HCT116 (cell line): Measurements from ENCODE around the gene INTS12. TPM values are rescaled to one million over a fixed set of nuclear protein-coding genes. Genes with fewer than 3 reads are reported as not detected.

Experiments used
- ATAC-seq: fragments of 200-7000 bp; cut with Tn5 transposase; 2 replicates; pipeline ENCODE4 v1.9.1; 2020; ENCODE audit warnings: mild to moderate bottlenecking, moderate library complexity
- BruUV-seq: library from RNA; stranded (reverse); fragments of 400-500 nt; replicated peaks from 2 replicates; lab custom pipeline; 2021; lab: Mats Ljungman, UMichigan
- CTCF ChIA-PET: fragments of 300-600 bp; sonication (Branson Sonifier 250); formaldehyde crosslinking; loops from one replicate; lab custom pipeline; 2021; ENCODE audit warnings: antibody characterized with exemption; lab: Charles Lee
- POLR2A ChIA-PET: fragments of 300-600, 350-600 bp; sonication (Branson Sonifier 250); formaldehyde crosslinking; loops from one replicate; lab custom pipeline; 2021; ENCODE audit warnings: antibody characterized with exemption; lab: Charles Lee
- RAD21 ChIA-PET, 2 experiments: fragments of 300-600 bp; sonication (Branson Sonifier 250); formaldehyde crosslinking; loops; one replicate each; lab custom pipeline; 2023; ENCODE audit warnings: low total read pairs in 2 of 2; ENCODE audit not compliant: uncharacterized antibody in 2 of 2, unreplicated experiment in 2 of 2, low non-redundant PET in 1 of 2; lab: Charles Lee
- DNase-seq: peaks from one replicate; pipeline ENCODE4 v3.0.0-alpha.2; 2010; ENCODE audit warnings: low read depth, low spot score
- H2AFZ ChIP-seq: fragments of 200-600 bp; shearing (Covaris generic), sonication (generic); 2 replicates; pipeline ENCODE4 v1.6.1; 2017; ENCODE audit warnings: low read depth, mixed run types, mixed read lengths, antibody characterized with exemption, low read length; ENCODE audit not compliant: poor library complexity, severe bottlenecking
- H3K27ac ChIP-seq: 2 replicates; pipeline ENCODE4 v1.5.1; 2012; ENCODE audit warnings: low read depth, low read length
- H3K27me3 ChIP-seq: fragments of 200-600 bp; sonication (generic); 2 replicates; pipeline ENCODE4 v1.6.1; 2016; ENCODE audit warnings: mixed run types, low read length, mixed read lengths; ENCODE audit not compliant: insufficient read depth
- H3K36me3 ChIP-seq, 2 experiments: fragments of 200-500 bp in 1 of 2; fragments of 200-600 bp in 1 of 2; sonication (Bioruptor generic) in 1 of 2; sonication (generic) in 1 of 2; 2 replicates each; pipeline versions ENCODE4 v1.5.1 to v1.6.1; 2014 to 2016; ENCODE audit warnings: low read length in 2 of 2, inconsistent platforms in 1 of 2, mixed read lengths in 1 of 2, mixed run types in 1 of 2; ENCODE audit not compliant: insufficient read depth in 2 of 2, control insufficient read depth in 1 of 2
- H3K4me1 ChIP-seq, 2 experiments: fragments of 200-600 bp in 1 of 2; sonication (generic) in 1 of 2; 2 replicates each; pipeline versions ENCODE4 v1.5.1 to v1.6.1; 2012 to 2017; ENCODE audit warnings: low read length in 2 of 2, inconsistent platforms in 1 of 2, mild to moderate bottlenecking in 1 of 2, mixed read lengths in 1 of 2, mixed run types in 1 of 2, moderate library complexity in 1 of 2; ENCODE audit not compliant: insufficient read depth in 2 of 2, control insufficient read depth in 1 of 2
- H3K4me2 ChIP-seq: fragments of 200-600 bp; sonication (generic); 2 replicates; pipeline ENCODE4 v1.6.1; 2017; ENCODE audit warnings: mixed run types, low read length, mixed read lengths
- H3K4me3 ChIP-seq, 2 experiments: fragments of 200-600 bp in 1 of 2; sonication (generic) in 1 of 2; replicated peaks in 1 of 2; 2 replicates each; pipeline ENCODE4 v1.5.1; 2011 to 2016; ENCODE audit warnings: low read length in 2 of 2, control low read depth in 1 of 2, low read depth in 1 of 2, mild to moderate bottlenecking in 1 of 2, mixed read lengths in 1 of 2, mixed run types in 1 of 2
- H3K79me2 ChIP-seq: fragments of 200-600 bp; sonication (generic); 2 replicates; pipeline ENCODE4 v1.6.1; 2017; ENCODE audit warnings: mild to moderate bottlenecking, mixed run types, low read length, moderate library complexity, mixed read lengths; ENCODE audit not compliant: insufficient read depth
- H3K9ac ChIP-seq: fragments of 200-600 bp; sonication (generic); 2 replicates; pipeline ENCODE4 v1.6.1; 2016; ENCODE audit warnings: low read length, mixed read lengths
- H3K9me2 ChIP-seq: fragments of 200-600 bp; sonication (generic), shearing (Covaris generic); 2 replicates; pipeline ENCODE4 v1.6.1; 2017; ENCODE audit warnings: mixed run types, mild to moderate bottlenecking, moderate library complexity; ENCODE audit not compliant: insufficient read depth
- H3K9me3 ChIP-seq, 2 experiments: fragments of 200-500 bp in 1 of 2; fragments of 200-600 bp in 1 of 2; sonication (Bioruptor generic) in 1 of 2; sonication (generic) in 1 of 2; 2 replicates each; pipeline ENCODE4 v1.6.1; 2014 to 2017; ENCODE audit warnings: low read length in 2 of 2, mixed read lengths in 2 of 2, inconsistent platforms in 1 of 2, low read depth in 1 of 2, mild to moderate bottlenecking in 1 of 2, mixed run types in 1 of 2, moderate library complexity in 1 of 2; ENCODE audit not compliant: control insufficient read depth in 1 of 2, insufficient read depth in 1 of 2
- H4K20me1 ChIP-seq: fragments of 200-600 bp; sonication (generic), shearing (Covaris generic); 2 replicates; pipeline ENCODE4 v1.6.1; 2017; ENCODE audit warnings: mixed run types, mild to moderate bottlenecking, moderate library complexity; ENCODE audit not compliant: insufficient read depth
- ATF3 ChIP-seq: IDR thresholded peaks from 2 replicates; pipeline ENCODE4 v1.6.1; 2012
- CBX3 ChIP-seq: IDR thresholded peaks from 2 replicates; pipeline ENCODE4 v1.6.1; 2012; ENCODE audit warnings: low read depth
- CEBPB ChIP-seq: IDR thresholded peaks from 2 replicates; pipeline ENCODE4 v1.6.1; 2012; ENCODE audit warnings: low read depth
- EGR1 ChIP-seq: IDR thresholded peaks from 2 replicates; pipeline ENCODE4 v1.6.1; 2012; ENCODE audit warnings: low read depth
- EZH2 ChIP-seq: fragments of 200-600 bp; sonication (generic); IDR thresholded peaks from 2 replicates; pipeline ENCODE4 v1.6.1; 2017; ENCODE audit warnings: antibody characterized with exemption, mixed run types
- POLR2A ChIP-seq: IDR thresholded peaks from 2 replicates; pipeline ENCODE4 v1.7.0; 2011; ENCODE audit warnings: borderline replicate concordance; ENCODE audit not compliant: insufficient read depth, insufficient read length; ENCODE audit errors: extremely low read depth
- RAD21 ChIP-seq: IDR thresholded peaks from 2 replicates; pipeline ENCODE4 v1.6.1; 2012; ENCODE audit warnings: low read depth, mild to moderate bottlenecking
- REST ChIP-seq: IDR thresholded peaks from 2 replicates; pipeline ENCODE4 v1.6.1; 2012; ENCODE audit warnings: low read depth
- SRF ChIP-seq: IDR thresholded peaks from 2 replicates; pipeline ENCODE4 v1.6.1; 2012; ENCODE audit warnings: low read depth
- YY1 ChIP-seq: IDR thresholded peaks from 2 replicates; pipeline ENCODE4 v1.6.1; 2011; ENCODE audit warnings: low read length, low read depth, moderate library complexity, mild to moderate bottlenecking; ENCODE audit not compliant: insufficient replicate concordance; ENCODE audit errors: extremely low read depth
- ZFX ChIP-seq: fragments of 450-650 bp; IDR thresholded peaks from 2 replicates; pipeline ENCODE4 v1.6.1; 2017
- ZNF274 ChIP-seq: fragments of 200-500 bp; sonication (Bioruptor generic); IDR thresholded peaks from 2 replicates; pipeline ENCODE4 v1.6.1; 2014; ENCODE audit warnings: mild to moderate bottlenecking, low read depth, low read length, inconsistent platforms
- intact Hi-C: fragments of 100-400 bp; cut with micrococcal nuclease; formaldehyde crosslinking; loops from 2 replicates; pipeline ENCODE4 v1.10.0; 2022
- total RNA-seq: library from RNA; stranded (reverse); gene quantifications from one replicate; pipeline ENCODE4 v1.2.1, GENCODE V29; 2021; ENCODE audit not compliant: unreplicated experiment
- TF ChIP-seq, protein P1 (sequence below): IDR thresholded peaks from 2 replicates; pipeline ENCODE4 v1.6.1; 2011; ENCODE audit warnings: mild to moderate bottlenecking, low read length, moderate library complexity; ENCODE audit not compliant: insufficient replicate concordance; ENCODE audit errors: extremely low read depth

The INTS12 gene
- total RNA-seq, 1 experiment from 2014 or later: 18.5 TPM

- no peak overlapping the region for H3K27ac ChIP-seq
- ATAC-seq: no peak
Observed at GRCh38 chr4:105714932-105715331, 6.4 kb upstream of the INTS12 start.

GRCh38 chr4:105714071-105714521 is 5.6 kb upstream of the INTS12 start:
- Histone ChIP-seq H3K27me3 (no peaks in the 10 kb centered on the region), H3K9ac (no peak overlapping the region), H3K9me3 (no peaks in the 10 kb centered on the region), H3K9me2 (no peaks in the 10 kb centered on the region), H4K20me1 (no peaks in the 10 kb centered on the region), H3K27ac (no peak overlapping the region), H3K79me2 (peaks cover 51% of the 10 kb centered on the region), H3K4me1 (peaks cover 0 to 6% of the 10 kb centered on the region in 2 experiments; a peak in 2 of 4 replicates), H3K36me3 (no peaks in the 10 kb centered on the region), H2AFZ (no peak overlapping the region), H3K4me2 (no peak overlapping the region), H3K4me3 (no peak overlapping the region)
- no TSS peak for BruUV-seq
- no peak for ATAC-seq
- ChIA-PET POLR2A (no interaction called here), CTCF (interaction anchor here (0.6 to 2.0 kb wide), 3 partner anchors 10 to 193 kb away, joined by 3 to 22 read pairs (median 5); no protein-coding TSS in a partner anchor), RAD21 (no interaction called here)
- intact Hi-C loops: no loop called here
- no peak for DNase-seq
- TF ChIP-seq ZNF274: no peak
- TF ChIP-seq ZFX: no peak
- TF ChIP-seq ATF3: no peak
- TF ChIP-seq, protein P1, sequence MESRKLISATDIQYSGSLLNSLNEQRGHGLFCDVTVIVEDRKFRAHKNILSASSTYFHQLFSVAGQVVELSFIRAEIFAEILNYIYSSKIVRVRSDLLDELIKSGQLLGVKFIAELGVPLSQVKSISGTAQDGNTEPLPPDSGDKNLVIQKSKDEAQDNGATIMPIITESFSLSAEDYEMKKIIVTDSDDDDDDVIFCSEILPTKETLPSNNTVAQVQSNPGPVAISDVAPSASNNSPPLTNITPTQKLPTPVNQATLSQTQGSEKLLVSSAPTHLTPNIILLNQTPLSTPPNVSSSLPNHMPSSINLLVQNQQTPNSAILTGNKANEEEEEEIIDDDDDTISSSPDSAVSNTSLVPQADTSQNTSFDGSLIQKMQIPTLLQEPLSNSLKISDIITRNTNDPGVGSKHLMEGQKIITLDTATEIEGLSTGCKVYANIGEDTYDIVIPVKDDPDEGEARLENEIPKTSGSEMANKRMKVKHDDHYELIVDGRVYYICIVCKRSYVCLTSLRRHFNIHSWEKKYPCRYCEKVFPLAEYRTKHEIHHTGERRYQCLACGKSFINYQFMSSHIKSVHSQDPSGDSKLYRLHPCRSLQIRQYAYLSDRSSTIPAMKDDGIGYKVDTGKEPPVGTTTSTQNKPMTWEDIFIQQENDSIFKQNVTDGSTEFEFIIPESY: no peak
- TF ChIP-seq RAD21: no peak
- no peak for TF ChIP-seq EGR1
- TF ChIP-seq YY1: no peak
- no peak for TF ChIP-seq CEBPB
- TF ChIP-seq REST: no peak
- TF ChIP-seq POLR2A: no peak
- TF ChIP-seq SRF: no peak
- no peak for TF ChIP-seq EZH2
- no peak for TF ChIP-seq CBX3

More at GRCh38 chr4:105714932-105715331, 6.4 kb upstream of the INTS12 start:
- H3K9me2 ChIP-seq: no peaks in the 10 kb centered on the region
- no peak overlapping the region for H3K9ac ChIP-seq
- no peak overlapping the region for H2AFZ ChIP-seq
- TF ChIP-seq SRF: no peak
- H3K4me1 ChIP-seq: peaks cover 0 to 1% of the 10 kb centered on the region in 2 experiments; a peak in 1 of 4 replicates
- ChIA-PET POLR2A (interaction anchor here (0.8 kb wide), 1 partner anchor 94 kb away, joined by 3 read pairs; no protein-coding TSS in a partner anchor), CTCF (interaction anchor here (0.7 to 2.0 kb wide), 9 partner anchors 9 to 486 kb away, joined by 3 to 22 read pairs (median 5); no protein-coding TSS in a partner anchor), RAD21 (no interaction called here)
- intact Hi-C loops: loop anchor here (5.0 kb wide), 1 partner anchor 193 kb away; no protein-coding TSS in a partner anchor
- no peaks in the 10 kb centered on the region for H3K36me3 ChIP-seq
- no peaks in the 10 kb centered on the region for H3K27me3 ChIP-seq
- peaks cover 42% of the 10 kb centered on the region for H3K79me2 ChIP-seq
- H4K20me1 ChIP-seq: no peaks in the 10 kb centered on the region
- BruUV-seq: no TSS peak
- no peaks in the 10 kb centered on the region for H3K9me3 ChIP-seq
- DNase-seq: no peak
- no peak overlapping the region for H3K4me3 ChIP-seq
- H3K4me2 ChIP-seq: no peak overlapping the region
